Urinary bladder (tissue), 4 donors: ENCODE results near the gene HOXA2. TPM values are rescaled to one million over a fixed set of nuclear protein-coding genes. Genes with fewer than 3 reads are reported as not detected.

Experiments
- DNase-seq: peaks from one replicate; pipeline ENCODE4 v3.0.0-alpha.2; 2015; ENCODE audit errors: extremely low spot score
- H3K27ac ChIP-seq: one replicate; pipeline ENCODE4 v1.5.1; 2013; ENCODE audit warnings: low read depth, mild to moderate bottlenecking, moderate library complexity
- H3K36me3 ChIP-seq: one replicate; pipeline ENCODE4 v1.6.1; 2013; ENCODE audit warnings: mild to moderate bottlenecking, moderate library complexity; ENCODE audit not compliant: insufficient read depth
- H3K4me1 ChIP-seq: one replicate; pipeline ENCODE4 v1.6.1; 2013; ENCODE audit warnings: mild to moderate bottlenecking, moderate library complexity; ENCODE audit not compliant: insufficient read depth
- H3K4me3 ChIP-seq: one replicate; pipeline ENCODE4 v1.5.1; 2013; ENCODE audit warnings: low read depth, low read length
- WGBS: extraction: QIAGEN DNeasy Blood & Tissue Kit; methylation state at CpG from one replicate; pipeline ENCODE4 v1.1.7; 2013; 5-methylcytosine and 5-hydroxymethylcytosine counted together
- polyA plus RNA-seq: library from polyadenylated mRNA; stranded (reverse); fragments of 200-250 nt; gene quantifications from one replicate; pipeline ENCODE4 v1.2.3, GENCODE V29; 2013
- total RNA-seq: library from RNA; depleted of rRNA; stranded (reverse); fragments of >200 nt; gene quantifications from one replicate; pipeline ENCODE4 v1.2.3, GENCODE V29; 2014
- donor health status: healthy with polysubstance abuse.
- donor health status: healthy.

The HOXA2 gene
- total and polyA plus RNA-seq, 2 donors, result 1.3 to 1.4 TPM

- WGBS, result 89% methylated on average over 8 of the region's 8 CpGs
- no peak for DNase-seq
- no peak overlapping the region for H3K4me3 ChIP-seq
- peaks cover 3% of the 10 kb centered on the region for H3K4me1 ChIP-seq
- H3K27ac ChIP-seq, result no peak overlapping the region
- no peaks in the 10 kb centered on the region for H3K36me3 ChIP-seq
These were observed 22.6 kb upstream of the HOXA2 start for GRCh38 chr7:27124902-27125689.

GRCh38 chr7:27124096-27124901, 21.8 kb upstream of the HOXA2 start:
- H3K36me3 ChIP-seq, result no peaks in the 10 kb centered on the region
- 67% methylated on average over 43 of the region's 43 CpGs for WGBS
- H3K4me3 ChIP-seq, result no peak overlapping the region
- no peaks in the 10 kb centered on the region for H3K4me1 ChIP-seq
- H3K27ac ChIP-seq, result no peak overlapping the region
- DNase-seq, result no peak

GRCh38 chr7:27123477-27124053, 21.1 kb upstream of the HOXA2 start:
- no peak overlapping the region for H3K27ac ChIP-seq
- 88% methylated on average over 26 of the region's 26 CpGs for WGBS
- H3K4me3 ChIP-seq, result no peak overlapping the region
- DNase-seq, result no peak
- no peaks in the 10 kb centered on the region for H3K36me3 ChIP-seq
- no peaks in the 10 kb centered on the region for H3K4me1 ChIP-seq

GRCh38 chr7:27123007-27123476, 20.6 kb upstream of the HOXA2 start:
- Histone ChIP-seq H3K4me3 (no peak overlapping the region), H3K27ac (no peak overlapping the region)

GRCh38 chr7:27122077-27122910, 19.8 kb upstream of the HOXA2 start:
- DNase-seq, result no peak
- Histone ChIP-seq H3K36me3 (no peaks in the 10 kb centered on the region), H3K27ac (no peak overlapping the region), H3K4me3 (no peak overlapping the region), H3K4me1 (no peaks in the 10 kb centered on the region)
- WGBS, result 83% methylated on average over 42 of the region's 42 CpGs

More at GRCh38 chr7:27123007-27123476, 20.6 kb upstream of the HOXA2 start:
- no peaks in the 10 kb centered on the region for H3K36me3 ChIP-seq
- no peak for DNase-seq
- 80% methylated on average over 14 of the region's 14 CpGs for WGBS
- H3K4me1 ChIP-seq, result no peaks in the 10 kb centered on the region

GRCh38 chr7:27121684-27122076, 19.2 kb upstream of the HOXA2 start:
- no peak overlapping the region for H3K4me3 ChIP-seq
- WGBS, result 91% methylated on average over 7 of the region's 7 CpGs
- H3K4me1 ChIP-seq, result no peaks in the 10 kb centered on the region
- H3K27ac ChIP-seq, result no peak overlapping the region
- no peaks in the 10 kb centered on the region for H3K36me3 ChIP-seq
- DNase-seq, result no peak

- 57% methylated on average over 1 of the region's 1 CpG for WGBS
These were observed 17.0 kb upstream of the HOXA2 start for GRCh38 chr7:27119412-27119911.

GRCh38 chr7:27118580-27118979, 16.1 kb upstream of the HOXA2 start:
- 49% methylated on average over 3 of the region's 3 CpGs for WGBS
- Histone ChIP-seq H3K27ac (peak overlapping the region; percentile 63), H3K4me3 (no peak overlapping the region), H3K4me1 (no peaks in the 10 kb centered on the region), H3K36me3 (no peaks in the 10 kb centered on the region)
- DNase-seq, result no peak

More at GRCh38 chr7:27119412-27119911, 17.0 kb upstream of the HOXA2 start:
- no peak overlapping the region for H3K27ac ChIP-seq
- DNase-seq, result no peak
- H3K4me3 ChIP-seq, result no peak overlapping the region
- H3K36me3 ChIP-seq, result no peaks in the 10 kb centered on the region
- no peaks in the 10 kb centered on the region for H3K4me1 ChIP-seq

- H3K4me3 ChIP-seq, result peak overlapping the region; percentile 19
- H3K36me3 ChIP-seq, result no peaks in the 10 kb centered on the region
- DNase-seq, result no peak
- WGBS, result 40% methylated on average over 19 of the region's 19 CpGs
- H3K4me1 ChIP-seq, result no peaks in the 10 kb centered on the region
- no peak overlapping the region for H3K27ac ChIP-seq
These were observed 15.5 kb upstream of the HOXA2 start for GRCh38 chr7:27117887-27118491.

GRCh38 chr7:27116962-27117886, 14.7 kb upstream of the HOXA2 start:
- H3K4me1 ChIP-seq, result no peaks in the 10 kb centered on the region
- peak overlapping the region; percentile 39 for H3K4me3 ChIP-seq
- no peaks in the 10 kb centered on the region for H3K36me3 ChIP-seq
- H3K27ac ChIP-seq, result peak overlapping the region; percentile 44
- WGBS, result 47% methylated on average over 12 of the region's 12 CpGs
- no peak for DNase-seq

GRCh38 chr7:27116031-27116961, 13.8 kb upstream of the HOXA2 start:
- Histone ChIP-seq H3K27ac (peak overlapping the region; percentile 75), H3K36me3 (no peaks in the 10 kb centered on the region), H3K4me1 (no peaks in the 10 kb centered on the region), H3K4me3 (peak overlapping the region; percentile 39)
- 55% methylated on average over 20 of the region's 20 CpGs for WGBS
- no peak for DNase-seq
